ENCODE data around the gene CNTNAP2.
"Not testable (repeated sequence)": the region's sequence is repeated elsewhere in the genome, so short reads cannot be mapped to it uniquely, and the experiment has no call there.

CNTNAP2 gene

DNA sequence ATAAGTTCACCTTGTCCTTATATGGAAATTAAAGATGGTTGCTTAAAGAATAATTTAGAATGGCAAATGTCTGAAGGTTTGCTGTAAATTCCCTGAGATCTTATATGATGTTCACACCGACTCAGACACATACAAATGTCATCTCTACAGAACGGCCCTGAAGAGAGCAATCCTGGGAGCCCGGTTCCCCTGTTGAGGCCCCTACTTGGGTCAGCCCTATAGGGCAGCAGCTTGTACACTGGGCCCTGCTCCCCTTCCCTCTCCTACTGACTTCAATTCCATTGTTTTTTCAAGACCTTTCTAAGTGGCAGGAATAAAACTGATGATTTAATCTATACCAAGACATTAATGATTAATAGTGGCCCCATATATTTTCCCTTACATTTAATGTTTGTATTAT is 1660.7 kb downstream of the CNTNAP2 start:
- TF ChIP-seq, protein P1, sequence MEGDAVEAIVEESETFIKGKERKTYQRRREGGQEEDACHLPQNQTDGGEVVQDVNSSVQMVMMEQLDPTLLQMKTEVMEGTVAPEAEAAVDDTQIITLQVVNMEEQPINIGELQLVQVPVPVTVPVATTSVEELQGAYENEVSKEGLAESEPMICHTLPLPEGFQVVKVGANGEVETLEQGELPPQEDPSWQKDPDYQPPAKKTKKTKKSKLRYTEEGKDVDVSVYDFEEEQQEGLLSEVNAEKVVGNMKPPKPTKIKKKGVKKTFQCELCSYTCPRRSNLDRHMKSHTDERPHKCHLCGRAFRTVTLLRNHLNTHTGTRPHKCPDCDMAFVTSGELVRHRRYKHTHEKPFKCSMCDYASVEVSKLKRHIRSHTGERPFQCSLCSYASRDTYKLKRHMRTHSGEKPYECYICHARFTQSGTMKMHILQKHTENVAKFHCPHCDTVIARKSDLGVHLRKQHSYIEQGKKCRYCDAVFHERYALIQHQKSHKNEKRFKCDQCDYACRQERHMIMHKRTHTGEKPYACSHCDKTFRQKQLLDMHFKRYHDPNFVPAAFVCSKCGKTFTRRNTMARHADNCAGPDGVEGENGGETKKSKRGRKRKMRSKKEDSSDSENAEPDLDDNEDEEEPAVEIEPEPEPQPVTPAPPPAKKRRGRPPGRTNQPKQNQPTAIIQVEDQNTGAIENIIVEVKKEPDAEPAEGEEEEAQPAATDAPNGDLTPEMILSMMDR (IDR thresholded peaks at IDR 0.05; ENCODE audit: low read depth, low read length) = no peak
- in situ Hi-C loops (cut with HindIII; ENCODE audit: low sequenced_read_pairs) = no loop called here
- DNase-seq (ENCODE audit: low read depth, low spot score) = no peak
- no peak overlapping the region for H3K4me3 ChIP-seq (ENCODE audit: low read depth, low read length)

DNA sequence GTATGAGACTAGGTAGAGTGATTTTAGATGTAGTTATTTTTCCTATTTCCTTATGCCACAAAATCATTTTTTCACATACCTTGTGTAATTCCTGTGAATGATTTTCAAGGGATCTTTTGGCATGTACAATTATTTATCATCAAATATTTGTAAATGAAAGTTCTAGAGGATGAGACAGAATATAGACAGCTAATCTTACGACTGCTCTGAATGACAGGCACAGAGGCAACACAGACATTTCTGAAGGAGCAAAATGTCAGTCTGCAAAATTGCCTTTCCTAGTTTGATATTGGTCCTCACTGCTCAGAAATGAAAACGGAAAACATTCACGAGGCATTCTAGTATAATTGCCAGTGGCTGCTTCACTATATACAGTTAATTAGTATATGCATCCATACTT is 1663.3 kb downstream of the CNTNAP2 start:
- TF ChIP-seq, protein P1 (IDR thresholded peaks at IDR 0.05; ENCODE audit: low read depth, low read length) = no peak
- no peak overlapping the region for H3K4me3 ChIP-seq (ENCODE audit: low read depth, low read length)
- in situ Hi-C loops (cut with HindIII; ENCODE audit: low sequenced_read_pairs) = no loop called here
- no peak for DNase-seq (ENCODE audit: low read depth, low spot score)

DNA sequence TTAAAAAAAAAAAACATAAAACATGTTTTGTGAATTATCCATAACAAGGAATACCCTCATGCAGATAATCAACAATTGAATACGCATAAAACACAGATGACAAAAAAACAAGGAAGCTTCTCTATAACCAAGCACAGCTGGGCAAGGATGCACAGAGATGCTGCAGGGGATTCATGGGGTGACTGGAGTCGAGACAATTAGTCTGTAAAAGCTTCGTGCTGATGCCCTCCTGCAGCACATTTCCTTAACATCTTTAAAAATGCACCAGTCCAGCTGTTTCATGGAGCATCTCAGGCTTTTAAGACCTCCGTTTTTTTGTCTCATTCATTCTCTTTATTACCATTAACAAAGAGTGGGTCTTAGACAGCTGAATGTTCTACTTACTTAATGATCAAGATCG is 1680.0 kb downstream of the CNTNAP2 start:
- TF ChIP-seq, protein P1 (IDR thresholded peaks at IDR 0.05; ENCODE audit: low read depth, low read length) = no peak
- H3K4me3 ChIP-seq (ENCODE audit: low read depth, low read length) = no peak overlapping the region
- DNase-seq (ENCODE audit: low read depth, low spot score) = no peak
- in situ Hi-C loops (cut with HindIII; ENCODE audit: low sequenced_read_pairs) = no loop called here

DNA sequence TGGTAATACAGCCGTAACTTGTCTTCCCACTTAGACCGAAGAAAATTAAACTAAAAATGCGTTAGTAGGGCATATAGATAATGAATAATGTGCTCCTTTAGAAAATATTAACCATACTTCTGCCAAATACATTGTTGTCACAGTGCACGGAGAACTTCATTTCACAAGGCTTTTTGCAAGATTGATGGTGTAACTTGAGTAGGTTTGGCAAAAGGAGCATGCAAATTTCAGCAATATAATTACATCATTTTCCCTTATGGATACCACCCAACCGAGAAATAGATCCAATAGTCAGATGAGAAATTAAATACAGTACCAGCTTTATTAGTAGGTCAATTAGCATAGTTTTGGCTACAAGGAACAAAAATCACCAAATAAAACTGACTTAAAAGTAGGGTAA is 1681.4 kb downstream of the CNTNAP2 start:
- no peak for DNase-seq (ENCODE audit: low read depth, low spot score)
- H3K4me3 ChIP-seq (ENCODE audit: low read depth, low read length) = no peak overlapping the region
- TF ChIP-seq, protein P1 (IDR thresholded peaks at IDR 0.05; ENCODE audit: low read depth, low read length) = no peak
- in situ Hi-C loops (cut with HindIII; ENCODE audit: low sequenced_read_pairs) = no loop called here

DNA sequence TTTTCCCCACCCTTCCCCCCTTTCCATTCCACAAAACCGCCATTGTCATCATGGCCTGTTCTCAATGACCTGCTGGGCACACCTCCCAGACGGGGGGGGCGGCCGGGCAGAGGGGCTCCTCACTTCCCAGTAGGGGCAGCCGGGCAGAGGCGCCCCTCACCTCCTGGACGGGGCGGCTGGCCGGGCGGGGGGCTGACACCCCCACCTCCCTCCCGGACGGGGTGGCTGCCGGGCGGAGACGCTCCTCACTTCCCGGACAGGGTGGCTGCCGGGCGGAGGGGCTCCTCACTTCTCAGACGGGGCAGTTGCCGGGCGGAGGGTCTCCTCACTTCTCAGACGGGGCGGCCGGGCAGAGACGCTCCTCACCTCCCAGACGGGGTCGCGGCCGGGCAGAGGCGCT is 1685.2 kb downstream of the CNTNAP2 start:
- in situ Hi-C loops (cut with HindIII; ENCODE audit: low sequenced_read_pairs); DNase-seq (ENCODE audit: low read depth, low spot score); H3K4me3 ChIP-seq (ENCODE audit: low read depth, low read length): not testable (repeated sequence)

DNA sequence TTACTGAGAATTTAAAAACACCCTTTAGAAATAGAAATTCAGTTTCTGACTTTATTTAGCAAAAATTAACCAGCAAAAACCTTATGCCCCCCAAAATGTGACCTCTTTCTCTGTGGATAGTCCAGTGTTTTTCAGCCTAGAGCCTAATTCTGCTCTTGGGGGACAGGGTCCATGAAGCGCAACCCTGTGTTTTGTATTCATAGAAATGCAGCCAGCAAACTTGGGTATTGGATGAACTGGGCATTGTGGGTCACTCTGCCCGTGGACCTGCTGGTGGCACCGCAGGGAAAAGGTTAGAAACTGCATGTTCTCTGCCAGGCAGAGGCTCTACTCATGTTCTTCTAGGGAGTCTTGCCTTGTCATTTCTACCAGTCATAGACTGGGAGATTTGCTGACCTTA is 1686.5 kb downstream of the CNTNAP2 start:
- H3K4me3 ChIP-seq (ENCODE audit: low read depth, low read length) = no peak overlapping the region
- in situ Hi-C loops (cut with HindIII; ENCODE audit: low sequenced_read_pairs) = no loop called here
- DNase-seq (ENCODE audit: low read depth, low spot score) = no peak
- TF ChIP-seq, protein P1 (IDR thresholded peaks at IDR 0.05; ENCODE audit: low read depth, low read length) = no peak

DNA sequence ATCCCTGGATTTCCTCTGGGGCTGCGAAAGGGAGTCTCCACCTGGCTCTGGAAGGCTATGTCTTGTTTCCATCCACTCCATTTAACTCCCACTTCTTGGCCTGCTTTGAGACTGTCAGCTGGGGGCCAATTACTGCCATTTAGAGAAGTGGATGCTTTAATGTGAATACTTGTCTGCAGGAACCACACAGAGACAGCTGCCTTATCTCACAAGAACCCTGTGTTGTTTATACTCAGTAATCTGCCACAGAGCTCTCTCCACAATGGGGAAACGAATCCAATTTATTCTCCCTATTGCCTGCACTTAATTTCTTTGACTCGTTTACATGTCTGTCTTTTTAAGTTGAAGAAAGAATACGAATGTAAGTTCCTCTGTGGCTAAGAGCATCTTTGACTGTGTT is 1687.0 kb downstream of the CNTNAP2 start:
- TF ChIP-seq, protein P1 (IDR thresholded peaks at IDR 0.05; ENCODE audit: low read depth, low read length) = no peak
- no peak overlapping the region for H3K4me3 ChIP-seq (ENCODE audit: low read depth, low read length)
- DNase-seq (ENCODE audit: low read depth, low spot score) = no peak
- in situ Hi-C loops (cut with HindIII; ENCODE audit: low sequenced_read_pairs) = no loop called here

Data from astrocyte of the spinal cord (primary cell).